NB4 (cell line): ENCODE results near the gene CACNA2D3.

Experiments
- CTCF ChIP-seq: IDR thresholded peaks from one replicate; pipeline ENCODE4 v1.5.1; 2012; ENCODE audit warnings: low read depth, low read length
- MAX ChIP-seq: IDR thresholded peaks from 2 replicates; pipeline ENCODE4 v1.6.1; 2011; ENCODE audit warnings: low read depth, low read length
- POLR2A ChIP-seq: IDR thresholded peaks from 2 replicates; pipeline ENCODE4 v1.6.1; 2011; ENCODE audit warnings: mild to moderate bottlenecking; ENCODE audit not compliant: insufficient read length; ENCODE audit errors: extremely low read depth

GRCh38 chr3:54955496-54955895 is 833.1 kb downstream of the CACNA2D3 start:
- TF ChIP-seq CTCF (no peak), POLR2A (no peak), MAX (no peak)
